IPS DF 6.9 (cell line): ENCODE results near the gene TNFRSF19.

Experiments used
- DNase-seq: peaks from one replicate; pipeline ENCODE4 v3.0.0-alpha.2; 2013; ENCODE audit warnings: low read depth, low spot score
- H3K27ac ChIP-seq: one replicate; pipeline ENCODE4 v1.5.1; 2013; ENCODE audit warnings: low read length, control low read depth
- H3K27me3 ChIP-seq: 2 replicates; pipeline ENCODE4 v1.6.1; 2013; ENCODE audit warnings: mild to moderate bottlenecking, low read length; ENCODE audit not compliant: control insufficient read depth, insufficient read depth
- H3K36me3 ChIP-seq: 2 replicates; pipeline ENCODE4 v1.6.1; 2013; ENCODE audit warnings: low read length; ENCODE audit not compliant: control insufficient read depth, insufficient read depth
- H3K4me1 ChIP-seq: 2 replicates; pipeline ENCODE4 v1.6.1; 2013; ENCODE audit warnings: low read length; ENCODE audit not compliant: control insufficient read depth, insufficient read depth
- H3K4me3 ChIP-seq: 2 replicates; pipeline ENCODE4 v1.5.1; 2013; ENCODE audit warnings: mild to moderate bottlenecking, low read length
- H3K9me3 ChIP-seq: 2 replicates; pipeline ENCODE4 v1.6.1; 2013; ENCODE audit warnings: low read length, inconsistent platforms; ENCODE audit not compliant: control insufficient read depth, insufficient read depth
- WGBS: extraction: QIAGEN DNeasy Blood & Tissue Kit; methylation state at CpG from one replicate; pipeline ENCODE4 v1.1.7; 2013; ENCODE audit warnings: mixed read lengths, missing lambda C conversion rate; ENCODE audit not compliant: insufficient read length, insufficient coverage; 5-methylcytosine and 5-hydroxymethylcytosine counted together

TNFRSF19 gene

DNA sequence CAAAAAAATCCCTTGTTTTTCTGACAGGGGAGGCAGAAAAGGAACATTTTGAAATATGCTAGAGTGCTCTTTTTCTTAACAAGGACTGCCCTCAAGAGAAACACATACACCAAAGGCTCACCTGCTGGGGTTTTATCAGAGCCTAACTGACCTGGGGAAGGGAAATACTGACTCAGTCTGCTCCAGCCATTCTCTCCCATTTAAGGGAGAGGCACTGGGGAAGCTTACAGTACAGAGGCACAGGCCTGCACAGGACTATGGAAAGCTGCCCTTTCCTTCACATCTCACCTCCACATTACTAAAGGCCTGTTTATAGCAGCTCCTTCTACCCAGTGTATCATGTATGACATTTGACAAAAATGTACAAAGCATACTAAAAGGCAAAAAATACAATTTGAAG lies 30.3 kb downstream of the TNFRSF19 start:
- H3K27ac ChIP-seq, result no peak overlapping the region
- no peak overlapping the region for H3K4me3 ChIP-seq

DNA sequence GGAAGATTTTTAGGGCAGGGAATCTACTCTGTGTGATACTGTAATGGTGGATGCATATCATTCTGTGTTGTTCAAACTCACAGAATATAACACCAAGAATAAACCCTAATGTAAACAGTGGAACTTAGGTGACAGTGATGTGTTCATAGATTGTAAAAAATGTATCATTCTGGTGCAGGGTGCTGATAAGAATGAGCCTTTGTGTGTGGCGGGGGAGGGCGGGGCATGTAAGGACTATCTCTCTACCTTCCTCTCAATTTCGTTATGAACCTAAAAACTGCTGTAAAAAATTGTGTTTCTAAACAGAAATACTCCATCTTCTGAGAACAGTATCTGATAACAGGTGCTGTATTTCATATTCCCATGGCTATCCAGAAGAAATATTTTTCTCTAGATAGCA lies 35.6 kb downstream of the TNFRSF19 start:
- no peaks in the 10 kb centered on the region for H3K27me3 ChIP-seq
- DNase-seq, result no peak
- WGBS, result no CpG with 5 or more reads among the region's 3 CpGs
- H3K9me3 ChIP-seq, result no peaks in the 10 kb centered on the region
- H3K36me3 ChIP-seq, result no peaks in the 10 kb centered on the region
- no peak overlapping the region for H3K4me3 ChIP-seq
- no peak overlapping the region for H3K27ac ChIP-seq
- H3K4me1 ChIP-seq, result 0 out of 2 replicates have a peak, but pooled peaks cover 2% of the 10 kb centered on the region

More for the DNA sequence above, 30.3 kb downstream of the TNFRSF19 start:
- Histone ChIP-seq H3K9me3 (no peaks in the 10 kb centered on the region), H3K36me3 (no peaks in the 10 kb centered on the region), H3K27me3 (no peaks in the 10 kb centered on the region), H3K4me1 (no peaks in the 10 kb centered on the region)
- no peak for DNase-seq

DNA sequence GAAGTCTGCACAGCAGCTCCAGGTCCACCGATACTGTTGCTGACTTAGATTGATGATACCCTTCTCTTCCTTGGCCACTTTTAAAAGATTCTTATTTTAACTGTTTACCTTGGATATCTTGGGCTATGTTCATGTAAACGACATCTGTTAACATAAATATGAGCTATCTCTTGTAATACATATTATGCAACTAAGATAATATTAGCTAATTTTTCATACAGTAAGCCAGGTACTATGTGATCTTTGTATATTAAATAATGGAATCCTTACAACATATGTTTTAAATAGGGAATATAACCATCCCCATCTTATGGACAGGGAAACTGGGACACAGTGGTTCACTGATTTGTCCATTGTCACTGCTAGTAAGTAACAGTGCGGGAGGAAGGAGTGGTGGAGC lies 37.9 kb downstream of the TNFRSF19 start:
- Histone ChIP-seq H3K4me1 (0 out of 2 replicates have a peak, but pooled peaks cover 2% of the 10 kb centered on the region), H3K9me3 (no peaks in the 10 kb centered on the region), H3K27me3 (no peaks in the 10 kb centered on the region), H3K4me3 (no peak overlapping the region), H3K36me3 (no peaks in the 10 kb centered on the region), H3K27ac (no peak overlapping the region)
- no CpG with 5 or more reads among the region's 3 CpGs for WGBS
- no peak for DNase-seq

- DNase-seq, result no peak
- Histone ChIP-seq H3K9me3 (no peaks in the 10 kb centered on the region), H3K27me3 (no peaks in the 10 kb centered on the region), H3K36me3 (no peaks in the 10 kb centered on the region), H3K4me3 (no peak overlapping the region), H3K27ac (no peak overlapping the region), H3K4me1 (0 out of 2 replicates have a peak, but pooled peaks cover 2% of the 10 kb centered on the region)
- WGBS, result no CpG with 5 or more reads among the region's 13 CpGs
Observed at GRCh38 chr13:23608701-23609413, 38.6 kb downstream of the TNFRSF19 start.

GRCh38 chr13:23609414-23609760 lies 39.2 kb downstream of the TNFRSF19 start:
- Histone ChIP-seq H3K27ac (no peak overlapping the region), H3K27me3 (no peaks in the 10 kb centered on the region), H3K36me3 (no peaks in the 10 kb centered on the region), H3K9me3 (no peaks in the 10 kb centered on the region), H3K4me1 (0 out of 2 replicates have a peak, but pooled peaks cover 2% of the 10 kb centered on the region), H3K4me3 (no peak overlapping the region)
- no CpG with 5 or more reads among the region's 7 CpGs for WGBS
- no peak for DNase-seq

- 0 out of 2 replicates have a peak, but pooled peaks cover 2% of the 10 kb centered on the region for H3K4me1 ChIP-seq
- no peaks in the 10 kb centered on the region for H3K27me3 ChIP-seq
- no peak overlapping the region for H3K27ac ChIP-seq
- no peaks in the 10 kb centered on the region for H3K9me3 ChIP-seq
- no peak overlapping the region for H3K4me3 ChIP-seq
- no CpG with 5 or more reads among the region's 3 CpGs for WGBS
- no peaks in the 10 kb centered on the region for H3K36me3 ChIP-seq
- DNase-seq, result no peak
Observed at GRCh38 chr13:23609874-23610576, 39.8 kb downstream of the TNFRSF19 start.

- no CpG with 5 or more reads among the region's 2 CpGs for WGBS
- H3K4me3 ChIP-seq, result no peak overlapping the region
- no peaks in the 10 kb centered on the region for H3K9me3 ChIP-seq
- H3K27me3 ChIP-seq, result no peaks in the 10 kb centered on the region
- no peaks in the 10 kb centered on the region for H3K36me3 ChIP-seq
- H3K27ac ChIP-seq, result no peak overlapping the region
- H3K4me1 ChIP-seq, result 0 out of 2 replicates have a peak, but pooled peaks cover 2% of the 10 kb centered on the region
- no peak for DNase-seq
Observed at GRCh38 chr13:23610966-23611491, 40.8 kb downstream of the TNFRSF19 start.

DNA sequence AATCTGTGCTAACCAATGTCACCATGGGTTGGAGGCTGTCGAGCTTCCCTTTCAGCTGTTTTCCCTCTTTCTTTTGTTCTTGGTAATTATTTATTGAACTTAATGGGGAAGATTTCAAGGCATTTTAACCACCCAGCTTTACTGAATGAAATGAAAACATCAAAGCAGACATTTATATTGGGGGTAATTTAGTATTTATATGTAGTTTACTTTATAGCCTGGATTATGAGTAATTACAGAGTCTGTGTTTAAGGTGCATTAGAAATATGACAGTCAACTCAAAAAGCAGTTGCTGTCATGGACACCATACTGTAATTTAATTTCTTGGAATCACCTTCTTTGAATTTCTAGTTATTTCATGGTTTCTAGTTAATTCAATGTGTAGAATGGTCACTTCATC lies 42.0 kb downstream of the TNFRSF19 start:
- H3K4me1 ChIP-seq, result 0 out of 2 replicates have a peak, but pooled peaks cover 2% of the 10 kb centered on the region
- H3K27ac ChIP-seq, result no peak overlapping the region
- H3K9me3 ChIP-seq, result no peaks in the 10 kb centered on the region
- DNase-seq, result no peak
- no peak overlapping the region for H3K4me3 ChIP-seq
- no peaks in the 10 kb centered on the region for H3K36me3 ChIP-seq
- no peaks in the 10 kb centered on the region for H3K27me3 ChIP-seq
- WGBS, result no CpG with 5 or more reads among the region's 1 CpG

DNA sequence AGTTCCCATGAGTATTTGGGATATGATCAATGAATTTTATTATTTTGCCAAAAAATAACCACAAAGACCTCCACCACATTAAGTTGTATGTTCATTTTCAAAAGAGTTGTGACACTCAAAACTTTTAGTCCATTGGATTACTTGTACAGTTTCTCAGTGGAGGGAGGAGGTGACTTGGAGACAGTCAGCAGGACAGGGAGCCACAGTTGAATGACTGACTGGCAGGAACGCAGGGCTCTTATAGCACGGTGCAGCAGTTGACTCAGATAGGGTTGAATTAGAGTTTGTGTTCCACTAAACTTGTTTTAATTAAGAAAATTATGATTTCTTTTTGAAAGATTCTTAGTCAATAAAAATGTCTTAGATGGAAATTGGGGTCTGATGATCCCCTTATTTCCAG lies 42.5 kb downstream of the TNFRSF19 start:
- WGBS, result no CpG with 5 or more reads among the region's 2 CpGs
- no peak overlapping the region for H3K27ac ChIP-seq
- H3K4me1 ChIP-seq, result 0 out of 2 replicates have a peak, but pooled peaks cover 2% of the 10 kb centered on the region
- no peaks in the 10 kb centered on the region for H3K36me3 ChIP-seq
- no peaks in the 10 kb centered on the region for H3K27me3 ChIP-seq
- no peaks in the 10 kb centered on the region for H3K9me3 ChIP-seq
- no peak overlapping the region for H3K4me3 ChIP-seq
- no peak for DNase-seq

DNA sequence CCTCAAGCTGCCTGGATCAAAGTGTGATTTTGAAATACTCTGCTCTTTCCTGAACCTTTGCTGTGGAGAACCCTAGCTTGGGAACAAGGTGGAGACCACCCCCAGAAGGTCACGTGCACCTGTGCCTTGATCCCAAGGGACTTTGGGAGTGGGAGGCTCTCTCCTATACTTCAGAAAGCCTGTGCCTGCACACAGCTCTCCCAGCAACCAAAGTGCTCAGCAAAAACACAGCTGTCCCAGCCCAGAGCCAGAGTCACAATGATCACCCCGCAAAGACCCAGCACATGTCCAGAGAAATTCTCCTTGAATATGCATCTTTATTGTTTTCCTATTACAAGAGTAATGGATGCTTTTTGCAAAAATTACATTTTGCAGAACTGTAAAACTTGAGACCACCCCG lies 43.4 kb downstream of the TNFRSF19 start:
- H3K27me3 ChIP-seq, result no peaks in the 10 kb centered on the region
- 0 out of 2 replicates have a peak, but pooled peaks cover 2% of the 10 kb centered on the region for H3K4me1 ChIP-seq
- H3K27ac ChIP-seq, result no peak overlapping the region
- DNase-seq, result no peak
- no peak overlapping the region for H3K4me3 ChIP-seq
- no peaks in the 10 kb centered on the region for H3K9me3 ChIP-seq
- no CpG with 5 or more reads among the region's 3 CpGs for WGBS
- no peaks in the 10 kb centered on the region for H3K36me3 ChIP-seq
